Peyer's patch (tissue), 4 donors: ENCODE measurements around the gene SZT2. TPM values are rescaled to one million over a fixed set of nuclear protein-coding genes. Genes with fewer than 3 reads are reported as not detected.
"Not testable (repeated sequence)": the region's sequence is repeated elsewhere in the genome, so short reads cannot be mapped to it uniquely, and the experiment has no call there.

Source experiments
- DNase-seq, 3 donors: peaks; one replicate each; pipeline ENCODE4 v3.0.0-alpha.2; 2017 to 2019
- H3K27ac ChIP-seq, 4 donors: fragments of 200-600 bp; sonication (generic); one replicate each; pipeline ENCODE4 v1.5.1; 2016 to 2019
- H3K27me3 ChIP-seq, 2 donors: fragments of 200-600 bp; sonication (generic); one replicate each; pipeline ENCODE4 v1.5.1; 2019
- H3K36me3 ChIP-seq, 3 donors: fragments of 200-600 bp; sonication (generic); one replicate each; pipeline ENCODE4 v1.5.1; 2016 to 2019
- H3K4me1 ChIP-seq, 4 donors: fragments of 200-600 bp; sonication (generic); one replicate each; pipeline ENCODE4 v1.5.1; 2016 to 2019
- H3K4me3 ChIP-seq, 4 donors: fragments of 200-600 bp; sonication (generic); 1 replicate in 3 of 4; 2 replicates in 1 of 4; pipeline ENCODE4 v1.5.1; 2016 to 2019; ENCODE audit warnings: mild to moderate bottlenecking in 1 of 4
- H3K9me3 ChIP-seq, 4 donors: fragments of 200-600 bp; sonication (generic); one replicate each; pipeline ENCODE4 v1.5.1; 2016 to 2019; ENCODE audit warnings: mild to moderate bottlenecking in 1 of 4
- POLR2A ChIP-seq, 2 donors: fragments of 450-650 bp; IDR thresholded peaks; one replicate each; pipeline ENCODE4 v1.5.1; 2017; ENCODE audit warnings: antibody characterized with exemption in 2 of 2, mild to moderate bottlenecking in 2 of 2, moderate library complexity in 2 of 2
- total RNA-seq, 4 donors: library from RNA; depleted of rRNA; stranded (reverse); fragments of >200 nt; gene quantifications; one replicate each; pipeline ENCODE4 v1.1.0, GENCODE V29; 2016
- TF ChIP-seq, protein P1 (sequence below), 6 experiments: fragments of 450-650 bp in 4 of 6; fragments of 200-600 bp in 2 of 6; sonication (generic) in 1 of 6; IDR thresholded peaks; one replicate each; pipeline ENCODE4 v1.5.1; 2017 to 2019; ENCODE audit warnings: antibody characterized with exemption in 6 of 6, mild to moderate bottlenecking in 3 of 6, moderate library complexity in 1 of 6

SZT2 gene
- total RNA-seq, 4 donors from 2014 or later: 76.9 to 129 (median 104) TPM

DNA sequence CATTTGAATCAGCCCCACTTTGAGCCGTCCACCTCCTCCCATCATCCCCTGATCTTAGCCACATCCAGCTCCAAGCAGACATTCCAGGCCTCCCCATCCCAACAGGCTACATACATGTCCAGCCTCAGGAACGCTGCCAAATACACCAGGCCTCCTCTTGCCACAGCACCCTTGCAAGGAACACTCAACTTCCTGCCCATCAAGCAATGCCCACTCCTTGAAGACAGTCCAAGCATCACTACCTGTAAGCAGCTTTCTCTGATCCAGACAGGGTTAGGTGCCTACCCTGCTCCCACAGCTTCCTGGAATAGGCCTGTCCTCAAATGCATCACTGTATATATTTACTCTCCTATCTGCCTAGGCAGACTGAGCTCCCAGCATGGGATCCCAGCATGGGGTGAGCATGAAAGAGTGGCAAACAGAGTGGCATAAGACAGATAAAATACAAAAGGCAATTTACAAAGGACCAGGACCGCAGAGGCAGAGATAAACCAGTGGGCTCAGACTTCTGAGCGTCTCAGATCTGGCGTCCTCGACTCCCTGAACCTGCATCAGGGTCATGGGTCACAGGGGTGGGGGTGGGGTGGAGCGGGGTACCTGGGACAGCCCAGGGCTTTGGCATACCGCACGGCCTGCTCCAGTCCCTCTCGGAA is 63.2 kb downstream of the SZT2 start:
- peak in 2 of 3 donors; percentile 20 to 47 for DNase-seq

DNA sequence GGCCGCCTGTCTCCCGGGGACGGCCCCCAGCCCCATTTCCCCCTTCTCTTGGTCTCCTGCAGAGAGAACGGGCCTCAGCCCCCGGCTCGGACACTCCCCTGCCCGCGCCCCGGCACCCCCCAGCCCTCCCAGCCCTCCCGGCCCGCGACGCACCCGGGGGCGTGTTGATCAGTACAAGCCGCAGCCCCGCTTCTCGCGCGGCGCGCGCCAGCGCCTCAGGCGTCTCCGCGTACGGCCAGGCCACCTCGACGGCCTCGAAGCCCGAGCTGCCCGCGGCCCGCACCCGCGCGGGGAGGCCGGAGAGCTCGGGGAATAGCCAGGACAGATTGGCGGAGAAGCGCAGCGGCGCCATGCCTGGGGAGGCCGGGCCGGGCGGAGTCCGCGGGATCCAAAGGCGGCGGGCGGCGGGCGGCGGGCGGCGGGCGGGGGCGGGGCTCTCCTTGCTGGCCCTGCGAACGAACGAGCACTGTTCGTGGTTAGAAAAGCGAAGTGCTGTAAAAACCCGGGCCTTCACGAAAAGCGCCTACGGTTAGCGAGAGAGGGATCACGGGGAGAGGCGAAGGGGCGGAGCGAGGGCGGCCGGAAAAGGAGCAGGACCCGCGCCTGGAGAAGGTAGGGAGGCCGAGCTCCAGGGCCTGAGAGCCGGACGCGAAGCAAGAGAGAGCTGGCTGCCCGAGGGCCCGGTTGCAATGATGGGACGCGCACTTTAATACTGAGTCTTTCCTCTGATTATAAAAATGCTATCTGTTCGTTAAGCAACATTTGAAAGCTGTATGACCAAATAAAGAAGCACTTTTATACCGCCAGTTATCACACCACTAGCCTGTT is 64.0 kb downstream of the SZT2 start, which contains the start of gene HYI:
Gene HYI (minus strand): TSS at position 490 of the 828 bp plus-strand sequence. CDS start 138 bp downstream, at position 352.
- Histone ChIP-seq H3K27ac (peak within 1 kb of the TSS; percentile 81 to 96 (median 92)), H3K36me3 (peaks cover 0 to 29% (median 0%) of the 10 kb centered on the region in 3 donors), H3K4me3 (peak within 1 kb of the TSS; percentile 46 to 77 (median 72)), H3K4me1 (peaks cover 0 to 25% (median 0%) of the 10 kb centered on the region in 4 donors), H3K9me3 (no peaks in the 10 kb centered on the region), H3K27me3 (no peaks in the 10 kb centered on the region)
- TF ChIP-seq POLR2A (IDR thresholded peaks at IDR 0.05): peak; percentile 35 to 61
- TF ChIP-seq, protein P1, sequence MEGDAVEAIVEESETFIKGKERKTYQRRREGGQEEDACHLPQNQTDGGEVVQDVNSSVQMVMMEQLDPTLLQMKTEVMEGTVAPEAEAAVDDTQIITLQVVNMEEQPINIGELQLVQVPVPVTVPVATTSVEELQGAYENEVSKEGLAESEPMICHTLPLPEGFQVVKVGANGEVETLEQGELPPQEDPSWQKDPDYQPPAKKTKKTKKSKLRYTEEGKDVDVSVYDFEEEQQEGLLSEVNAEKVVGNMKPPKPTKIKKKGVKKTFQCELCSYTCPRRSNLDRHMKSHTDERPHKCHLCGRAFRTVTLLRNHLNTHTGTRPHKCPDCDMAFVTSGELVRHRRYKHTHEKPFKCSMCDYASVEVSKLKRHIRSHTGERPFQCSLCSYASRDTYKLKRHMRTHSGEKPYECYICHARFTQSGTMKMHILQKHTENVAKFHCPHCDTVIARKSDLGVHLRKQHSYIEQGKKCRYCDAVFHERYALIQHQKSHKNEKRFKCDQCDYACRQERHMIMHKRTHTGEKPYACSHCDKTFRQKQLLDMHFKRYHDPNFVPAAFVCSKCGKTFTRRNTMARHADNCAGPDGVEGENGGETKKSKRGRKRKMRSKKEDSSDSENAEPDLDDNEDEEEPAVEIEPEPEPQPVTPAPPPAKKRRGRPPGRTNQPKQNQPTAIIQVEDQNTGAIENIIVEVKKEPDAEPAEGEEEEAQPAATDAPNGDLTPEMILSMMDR (IDR thresholded peaks at IDR 0.05): no peak
- DNase-seq: peak; percentile 84 to 94 (median 91)

More for the DNA sequence above, 63.2 kb downstream of the SZT2 start:
- TF ChIP-seq, protein P1 (IDR thresholded peaks at IDR 0.05): no peak
- TF ChIP-seq POLR2A (IDR thresholded peaks at IDR 0.05): no peak
- H3K27ac ChIP-seq: peak overlapping the region; percentile 81 to 96 (median 92)
- H3K27me3 ChIP-seq: no peaks in the 10 kb centered on the region
- peaks cover 0 to 36% (median 0%) of the 10 kb centered on the region in 3 donors for H3K36me3 ChIP-seq
- H3K4me3 ChIP-seq: peak overlapping the region; percentile 46 to 77 (median 72)
- no peaks in the 10 kb centered on the region for H3K9me3 ChIP-seq
- H3K4me1 ChIP-seq: peaks cover 0 to 29% (median 0%) of the 10 kb centered on the region in 4 donors

DNA sequence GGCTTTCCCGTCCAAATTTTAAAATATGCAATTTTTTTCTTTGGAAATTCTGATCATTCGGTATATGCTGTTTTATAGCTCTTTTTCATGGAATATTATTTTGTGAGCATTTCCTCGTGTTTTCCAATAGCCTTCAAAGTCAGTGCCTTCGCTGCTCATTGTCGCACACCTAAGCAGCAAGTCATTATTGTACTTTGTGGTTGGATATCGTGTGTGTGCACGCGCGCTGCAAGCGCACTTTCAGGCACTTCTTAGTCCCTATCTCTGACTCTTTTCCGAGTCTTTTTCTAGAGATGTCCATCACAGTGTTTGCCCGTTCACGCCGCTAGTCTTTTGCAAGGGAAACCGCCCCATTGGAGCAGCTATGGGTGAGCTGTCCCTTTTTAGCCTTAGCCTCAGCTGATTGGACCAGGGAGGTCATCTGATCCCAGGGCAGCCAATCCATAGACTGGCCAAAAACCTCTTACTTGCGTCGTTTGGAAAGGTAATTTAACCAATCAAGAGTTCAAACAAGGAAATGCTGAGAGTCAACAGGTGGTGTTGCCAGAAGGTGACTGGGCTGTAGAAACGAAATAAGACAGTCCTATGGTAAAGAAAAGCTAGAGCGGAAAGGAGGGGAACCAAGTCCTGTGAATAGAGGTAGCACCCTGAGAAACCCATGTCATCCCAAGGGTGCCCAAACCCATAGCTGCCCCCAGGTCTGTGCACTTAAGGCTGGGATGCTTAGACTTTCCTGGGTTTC is 64.7 kb downstream of the SZT2 start:
- Histone ChIP-seq H3K27me3 (no peaks in the 10 kb centered on the region), H3K4me1 (peaks cover 0 to 25% (median 0%) of the 10 kb centered on the region in 4 donors), H3K27ac (peak overlapping the region; percentile 81 to 96 (median 92)), H3K4me3 (peak overlapping the region; percentile 46 to 77 (median 72)), H3K36me3 (peaks cover 0 to 21% (median 0%) of the 10 kb centered on the region in 3 donors), H3K9me3 (no peaks in the 10 kb centered on the region)
- TF ChIP-seq, protein P1 (IDR thresholded peaks at IDR 0.05): peak in 4 of 6 experiments; percentile 10 to 37 (median 34)
- peak in 1 of 2 donors; percentile 45 for TF ChIP-seq POLR2A (IDR thresholded peaks at IDR 0.05)
- DNase-seq: peak; percentile 78 to 89 (median 79)

DNA sequence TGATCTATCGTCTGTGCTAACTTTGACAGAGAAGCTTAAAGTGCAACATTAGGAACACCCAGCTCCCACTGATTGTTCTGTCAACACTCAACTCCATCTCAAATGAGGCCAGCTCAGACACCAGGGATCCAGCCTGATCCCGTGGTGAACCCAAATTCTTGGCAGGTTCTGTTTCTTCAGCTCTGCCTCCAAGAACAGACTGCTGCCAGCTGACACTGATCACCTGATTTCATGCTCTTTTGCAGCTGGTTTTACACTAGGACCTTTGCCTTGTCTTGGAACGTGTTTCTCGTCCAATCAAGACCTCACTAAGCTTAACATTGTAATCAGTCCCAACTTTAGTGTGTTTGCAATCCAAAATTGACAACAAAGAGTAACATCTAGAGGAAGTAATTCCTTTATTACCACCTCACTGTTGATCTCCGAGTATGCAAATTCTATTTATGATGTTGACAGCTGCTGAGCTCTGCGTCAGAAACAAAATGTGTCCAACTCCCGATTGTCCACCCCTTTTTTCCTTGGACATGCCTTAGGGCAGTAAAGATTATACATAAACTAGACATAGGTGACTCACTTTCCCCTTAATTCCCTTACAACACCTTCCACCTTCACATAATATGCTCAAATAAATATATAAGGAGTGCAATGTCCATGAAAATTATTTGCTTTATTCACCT is 65.7 kb downstream of the SZT2 start:
- Histone ChIP-seq H3K27ac (peak overlapping the region in 3 of 4 donors; percentile 81 to 96 (median 94)), H3K4me1 (peaks cover 0 to 25% (median 0%) of the 10 kb centered on the region in 4 donors), H3K4me3 (peak overlapping the region in 2 of 4 donors; percentile 17 to 76), H3K36me3 (peaks cover 0 to 12% (median 0%) of the 10 kb centered on the region in 3 donors), H3K9me3 (no peaks in the 10 kb centered on the region), H3K27me3 (no peaks in the 10 kb centered on the region)
- DNase-seq: no peak
- TF ChIP-seq POLR2A (IDR thresholded peaks at IDR 0.05): no peak
- TF ChIP-seq, protein P1 (IDR thresholded peaks at IDR 0.05): no peak

DNA sequence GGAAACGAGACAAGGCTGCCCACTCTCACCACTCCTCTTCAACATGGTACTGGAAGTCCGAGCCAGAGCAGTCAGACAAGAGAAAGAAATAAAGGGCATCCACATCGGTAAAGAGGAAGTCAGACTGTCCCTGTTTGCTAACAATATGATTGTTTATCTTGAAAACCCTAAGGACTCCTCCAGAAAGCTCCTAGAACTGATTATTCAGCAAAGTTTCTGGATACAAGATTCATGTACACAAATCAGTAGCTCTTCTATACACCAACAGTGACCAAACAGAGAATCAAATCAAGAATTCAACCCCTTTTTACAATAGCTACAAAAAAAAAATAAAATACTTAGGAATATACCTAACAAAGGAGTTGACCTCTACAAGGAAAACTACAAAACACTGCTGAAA is 68.7 kb downstream of the SZT2 start:
- H3K27ac ChIP-seq, H3K9me3 ChIP-seq, H3K4me1 ChIP-seq, DNase-seq, H3K27me3 ChIP-seq, H3K4me3 ChIP-seq, H3K36me3 ChIP-seq: not testable (repeated sequence)
